Fibroblast of the aortic adventitia (primary cell): ENCODE measurements around the gene GNAT2. TPM values are rescaled to one million over a fixed set of nuclear protein-coding genes. Genes with fewer than 3 reads are reported as not detected.

Experiments
- DNase-seq: peaks from one replicate; pipeline ENCODE4 v3.0.0-alpha.2; 2010; ENCODE audit warnings: low read depth
- H3K4me3 ChIP-seq: 2 replicates; pipeline ENCODE4 v1.5.1; 2011; ENCODE audit warnings: low read depth, mild to moderate bottlenecking, control low read depth, low read length, moderate library complexity
- total RNA-seq: library from RNA; depleted of rRNA; stranded (reverse); fragments of >200 nt; gene quantifications from 2 replicates; pipeline ENCODE4 v1.2.3, GENCODE V29; 2012; ENCODE audit warnings: low replicate concordance
- TF ChIP-seq, protein P1 (sequence below): IDR thresholded peaks from 2 replicates; pipeline ENCODE4 v1.5.1; 2011; ENCODE audit warnings: mild to moderate bottlenecking, low read length, control low read depth, inconsistent platforms; ENCODE audit not compliant: insufficient read depth

The GNAT2 gene
- total RNA-seq, 1 donor: 0.18 TPM

DNA sequence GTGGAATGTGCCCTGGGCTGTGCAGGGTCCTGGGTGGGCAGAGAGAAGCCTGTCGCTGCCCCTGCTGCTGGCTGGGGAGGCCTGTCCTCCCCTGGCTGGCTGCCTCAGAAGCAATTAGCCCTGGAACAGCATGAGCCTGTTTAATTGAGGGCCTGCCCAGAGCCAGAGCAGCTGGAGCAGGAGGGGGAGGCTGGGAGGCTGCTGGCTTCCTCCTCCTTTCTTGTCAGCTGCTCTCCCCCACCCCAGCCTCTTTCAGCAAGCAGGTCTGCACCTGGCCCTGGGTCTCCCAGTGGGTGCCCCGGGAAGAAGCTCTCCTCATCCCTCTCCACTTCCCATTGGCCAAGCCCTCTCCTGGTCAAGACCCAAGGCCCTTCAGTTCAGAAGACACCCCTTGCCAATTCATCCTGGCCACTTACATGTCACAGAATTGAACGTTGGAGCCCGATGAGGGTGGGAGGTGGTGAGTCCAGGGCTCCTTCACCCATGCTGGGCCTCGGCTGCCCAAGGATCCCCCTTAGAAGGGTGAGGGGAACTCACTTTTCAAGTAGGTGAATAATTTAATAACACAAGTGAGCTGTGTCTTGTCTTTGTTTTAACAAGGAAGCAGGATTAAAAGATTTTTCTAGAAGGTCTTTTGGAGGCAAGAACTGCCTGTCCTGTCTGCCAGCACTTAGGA, 13.4 kb upstream of the GNAT2 start:
- no peak overlapping the region for H3K4me3 ChIP-seq
- no peak for DNase-seq
- TF ChIP-seq, protein P1, sequence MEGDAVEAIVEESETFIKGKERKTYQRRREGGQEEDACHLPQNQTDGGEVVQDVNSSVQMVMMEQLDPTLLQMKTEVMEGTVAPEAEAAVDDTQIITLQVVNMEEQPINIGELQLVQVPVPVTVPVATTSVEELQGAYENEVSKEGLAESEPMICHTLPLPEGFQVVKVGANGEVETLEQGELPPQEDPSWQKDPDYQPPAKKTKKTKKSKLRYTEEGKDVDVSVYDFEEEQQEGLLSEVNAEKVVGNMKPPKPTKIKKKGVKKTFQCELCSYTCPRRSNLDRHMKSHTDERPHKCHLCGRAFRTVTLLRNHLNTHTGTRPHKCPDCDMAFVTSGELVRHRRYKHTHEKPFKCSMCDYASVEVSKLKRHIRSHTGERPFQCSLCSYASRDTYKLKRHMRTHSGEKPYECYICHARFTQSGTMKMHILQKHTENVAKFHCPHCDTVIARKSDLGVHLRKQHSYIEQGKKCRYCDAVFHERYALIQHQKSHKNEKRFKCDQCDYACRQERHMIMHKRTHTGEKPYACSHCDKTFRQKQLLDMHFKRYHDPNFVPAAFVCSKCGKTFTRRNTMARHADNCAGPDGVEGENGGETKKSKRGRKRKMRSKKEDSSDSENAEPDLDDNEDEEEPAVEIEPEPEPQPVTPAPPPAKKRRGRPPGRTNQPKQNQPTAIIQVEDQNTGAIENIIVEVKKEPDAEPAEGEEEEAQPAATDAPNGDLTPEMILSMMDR: no peak

DNA sequence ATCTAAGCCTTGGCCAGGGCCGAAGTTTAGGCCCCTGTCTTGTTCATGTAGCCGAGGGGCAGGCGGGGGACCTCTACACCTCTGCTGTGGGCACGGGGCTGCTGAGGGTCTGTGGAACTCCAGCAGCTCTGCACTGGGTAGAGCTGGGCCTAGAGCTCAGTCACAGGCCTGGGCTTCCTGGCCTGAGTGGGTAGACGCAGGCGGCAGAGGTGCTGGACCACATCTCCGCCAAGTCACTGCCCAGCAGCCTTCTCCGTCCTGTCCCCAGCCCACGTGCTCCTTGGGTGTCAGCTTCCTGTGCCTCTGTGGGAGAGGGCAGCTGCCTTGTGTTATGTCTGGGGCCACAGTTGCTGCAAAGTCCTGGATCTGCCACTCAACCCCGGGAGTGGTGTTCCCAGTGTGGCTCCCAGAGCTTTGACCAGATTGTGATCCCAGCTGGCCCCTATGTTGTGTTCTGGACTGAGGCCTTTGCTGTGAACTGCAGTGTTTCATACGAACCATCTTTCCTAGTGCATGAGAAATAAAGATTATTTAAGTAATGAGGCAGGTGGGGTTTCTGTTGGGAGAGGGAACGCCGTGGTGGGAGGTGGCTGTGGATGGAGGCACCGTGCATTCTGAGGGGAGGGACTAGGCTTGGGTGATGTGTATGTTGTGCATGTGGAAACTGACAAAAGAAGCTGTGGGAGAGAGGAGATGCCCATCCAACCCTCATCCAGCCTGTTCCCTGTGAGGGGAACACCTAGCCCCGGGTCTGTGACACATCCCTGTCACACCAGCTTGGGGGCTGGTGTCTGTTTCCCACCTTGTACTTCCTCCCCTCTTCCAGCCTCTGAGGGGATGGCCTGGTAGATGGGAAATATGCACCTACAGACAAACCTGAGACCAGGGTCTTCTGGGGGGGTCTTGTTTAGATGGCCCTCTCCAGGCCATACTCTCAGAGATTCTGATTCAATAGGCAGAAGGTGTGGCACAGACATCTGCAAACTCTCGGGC, 12.4 kb upstream of the GNAT2 start:
- DNase-seq: no peak
- TF ChIP-seq, protein P1: no peak
- H3K4me3 ChIP-seq: no peak overlapping the region

DNA sequence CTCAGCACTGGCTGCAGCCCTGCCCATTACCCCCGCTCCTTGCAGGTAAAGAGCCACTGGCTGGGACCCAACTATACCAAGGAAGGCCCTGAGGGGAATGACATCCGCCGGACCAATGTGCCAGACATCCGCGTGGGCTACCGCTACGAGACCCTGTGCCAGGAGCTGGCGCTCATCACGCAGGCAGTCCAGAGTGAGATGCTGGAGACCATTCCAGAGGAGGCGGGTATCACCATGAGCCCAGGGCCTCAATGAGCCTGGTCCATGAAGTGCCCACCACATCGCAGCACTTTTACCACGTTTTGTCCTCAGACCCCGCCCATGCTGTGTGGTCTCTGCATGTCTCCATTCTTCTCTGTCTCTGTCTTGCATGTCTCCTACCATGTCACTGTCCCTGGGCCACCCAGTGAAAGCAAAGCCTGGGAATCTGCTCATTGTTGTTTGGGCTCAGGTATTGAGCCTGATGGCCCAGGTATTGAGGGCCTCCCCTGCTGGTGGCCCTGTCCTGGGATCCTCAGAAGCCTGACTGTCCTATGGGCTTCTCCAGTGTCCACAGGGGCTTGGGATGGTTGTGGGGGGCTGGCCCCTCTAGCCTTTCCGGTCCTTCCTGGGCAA, 11.6 kb upstream of the GNAT2 start:
- no peak for DNase-seq
- H3K4me3 ChIP-seq: no peak overlapping the region
- TF ChIP-seq, protein P1: no peak

DNA sequence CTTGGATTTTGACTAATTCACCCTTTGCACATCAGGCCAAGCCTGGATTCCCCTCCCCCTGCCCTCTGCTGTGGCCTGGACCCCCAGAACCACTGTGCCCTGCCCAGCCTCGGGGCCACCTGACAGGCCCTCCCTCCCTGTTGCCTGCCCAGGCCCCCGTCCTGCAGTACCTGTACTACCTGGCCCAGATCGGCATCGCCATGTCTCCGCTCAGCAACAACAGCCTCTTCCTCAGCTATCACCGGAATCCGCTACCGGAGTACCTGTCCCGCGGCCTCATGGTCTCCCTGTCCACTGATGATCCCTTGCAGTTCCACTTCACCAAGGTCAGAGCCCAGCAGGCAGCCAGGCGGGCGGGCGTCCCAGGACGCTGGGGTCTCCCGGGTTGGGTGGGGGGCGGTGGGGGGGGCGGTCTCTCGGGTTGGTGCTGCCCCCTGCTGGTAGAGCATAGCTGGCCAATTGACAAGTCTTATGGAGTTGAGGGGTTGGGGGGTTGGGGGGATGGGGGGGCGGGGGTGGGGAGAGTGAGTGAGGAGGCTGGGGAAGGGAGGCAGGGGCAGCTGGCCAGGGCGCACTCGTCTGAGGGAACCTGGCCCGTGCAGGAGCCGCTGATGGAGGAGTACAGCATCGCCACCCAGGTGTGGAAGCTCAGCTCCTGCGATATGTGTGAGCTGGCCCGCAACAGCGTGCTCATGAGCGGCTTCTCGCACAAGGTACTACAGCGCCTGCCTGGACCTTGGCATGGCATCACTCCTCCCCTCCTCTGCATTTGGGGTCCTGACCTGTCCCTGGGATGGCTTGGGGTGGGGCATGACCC, 10.9 kb upstream of the GNAT2 start:
- H3K4me3 ChIP-seq: no peak overlapping the region
- TF ChIP-seq, protein P1: peak; percentile 19
- DNase-seq: no peak

DNA sequence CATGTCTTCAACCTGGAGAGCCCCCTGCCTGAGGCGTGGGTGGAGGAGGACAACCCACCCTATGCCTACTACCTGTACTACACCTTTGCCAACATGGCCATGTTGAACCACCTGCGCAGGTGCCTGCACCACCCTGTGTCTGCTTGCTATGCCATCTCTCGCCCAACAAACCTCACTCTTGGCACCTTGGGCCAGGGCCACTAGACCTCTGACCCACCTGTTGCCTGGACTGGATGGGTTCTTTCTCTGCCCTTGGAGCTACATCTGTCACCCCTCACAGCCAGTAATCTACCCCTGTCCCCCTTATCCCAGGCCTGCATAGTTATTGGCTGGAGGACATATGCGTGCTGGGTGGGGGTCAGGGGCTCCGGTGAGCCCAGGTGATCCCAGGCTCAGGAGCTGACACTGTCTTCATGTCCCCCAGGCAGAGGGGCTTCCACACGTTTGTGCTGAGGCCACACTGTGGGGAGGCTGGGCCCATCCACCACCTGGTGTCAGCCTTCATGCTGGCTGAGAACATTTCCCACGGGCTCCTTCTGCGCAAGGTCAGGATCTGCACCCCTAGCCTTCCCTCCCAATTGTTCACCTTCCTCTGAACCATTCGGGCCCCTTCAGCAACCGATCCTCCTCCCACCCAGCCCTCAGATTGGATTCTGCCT, 10.1 kb upstream of the GNAT2 start:
- H3K4me3 ChIP-seq: no peak overlapping the region
- no peak for DNase-seq
- TF ChIP-seq, protein P1: no peak
